Ishikawa (cell line): ENCODE data around the gene ARMH4.

ENCODE experiments used
- CEBPB ChIP-seq: IDR thresholded peaks from 2 replicates; pipeline ENCODE4 v1.6.1; 2012
- CREB1 ChIP-seq: IDR thresholded peaks from 2 replicates; pipeline ENCODE4 v1.6.1; 2012; ENCODE audit warnings: low read depth
- EGR1 ChIP-seq: IDR thresholded peaks from 2 replicates; pipeline ENCODE4 v1.6.1; 2012
- EP300 ChIP-seq: IDR thresholded peaks from 2 replicates; pipeline ENCODE4 v1.6.1; 2012; ENCODE audit warnings: borderline replicate concordance
- FOXM1 ChIP-seq: IDR thresholded peaks from 2 replicates; pipeline ENCODE4 v1.6.1; 2012; ENCODE audit warnings: low read depth, borderline replicate concordance
- NFIC ChIP-seq: IDR thresholded peaks from 2 replicates; pipeline ENCODE4 v1.6.1; 2012
- RAD21 ChIP-seq: IDR thresholded peaks from 2 replicates; pipeline ENCODE4 v1.6.1; 2012; ENCODE audit warnings: low read depth
- TAF1 ChIP-seq: IDR thresholded peaks from 2 replicates; pipeline ENCODE4 v1.6.1; 2012; ENCODE audit warnings: low read depth, mild to moderate bottlenecking
- TCF12 ChIP-seq: IDR thresholded peaks from 2 replicates; pipeline ENCODE4 v1.6.1; 2012; ENCODE audit warnings: low read depth
- TEAD4 ChIP-seq: IDR thresholded peaks from 2 replicates; pipeline ENCODE4 v1.6.1; 2012
- YY1 ChIP-seq: IDR thresholded peaks from 2 replicates; pipeline ENCODE4 v1.6.1; 2012; ENCODE audit warnings: low read depth
- ZBTB7A ChIP-seq: IDR thresholded peaks from 2 replicates; pipeline ENCODE4 v1.6.1; 2012; ENCODE audit warnings: low read depth
- TF ChIP-seq, protein P1 (sequence below): IDR thresholded peaks from 2 replicates; pipeline ENCODE4 v1.6.1; 2012
- TF ChIP-seq, protein P2 (sequence below): IDR thresholded peaks from 2 replicates; pipeline ENCODE4 v1.6.1; 2012
- TF ChIP-seq, protein P3 (sequence below): IDR thresholded peaks from 2 replicates; pipeline ENCODE4 v1.6.1; 2012; ENCODE audit warnings: low read depth, mild to moderate bottlenecking

ARMH4 gene

DNA sequence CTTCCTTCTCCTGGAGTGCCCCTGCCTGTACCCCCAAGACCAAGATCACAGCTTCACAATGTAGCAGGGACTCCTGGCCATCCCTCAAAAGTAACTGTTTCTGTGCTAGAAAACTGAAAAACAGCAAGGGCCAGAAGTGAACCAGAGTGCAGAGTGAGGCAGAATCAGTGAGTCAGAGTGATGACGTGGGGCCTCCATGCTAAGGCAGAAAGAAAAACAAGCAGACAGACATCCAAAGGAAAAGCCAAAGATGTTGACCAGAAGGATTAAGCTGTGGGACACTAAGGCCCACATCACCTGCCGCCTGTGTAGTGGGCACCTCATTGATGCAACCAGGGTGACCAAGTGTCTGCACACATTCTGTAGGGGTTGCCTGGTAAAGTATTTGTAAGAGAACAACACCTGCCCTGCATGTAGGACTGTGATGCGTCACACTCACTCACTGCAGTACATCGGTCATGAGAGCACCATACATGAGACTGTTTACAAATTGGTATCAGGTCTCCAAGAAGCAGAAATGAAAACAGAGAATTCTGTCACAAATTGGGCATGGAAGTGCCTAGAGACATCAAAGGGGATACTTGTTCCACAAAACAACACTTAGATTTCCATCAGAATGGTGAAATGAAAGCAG is 51.2 kb downstream of the ARMH4 start:
- TF ChIP-seq, protein P1, sequence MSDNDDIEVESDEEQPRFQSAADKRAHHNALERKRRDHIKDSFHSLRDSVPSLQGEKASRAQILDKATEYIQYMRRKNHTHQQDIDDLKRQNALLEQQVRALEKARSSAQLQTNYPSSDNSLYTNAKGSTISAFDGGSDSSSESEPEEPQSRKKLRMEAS, result no peak
- TF ChIP-seq EP300, result no peak
- TF ChIP-seq, protein P2, sequence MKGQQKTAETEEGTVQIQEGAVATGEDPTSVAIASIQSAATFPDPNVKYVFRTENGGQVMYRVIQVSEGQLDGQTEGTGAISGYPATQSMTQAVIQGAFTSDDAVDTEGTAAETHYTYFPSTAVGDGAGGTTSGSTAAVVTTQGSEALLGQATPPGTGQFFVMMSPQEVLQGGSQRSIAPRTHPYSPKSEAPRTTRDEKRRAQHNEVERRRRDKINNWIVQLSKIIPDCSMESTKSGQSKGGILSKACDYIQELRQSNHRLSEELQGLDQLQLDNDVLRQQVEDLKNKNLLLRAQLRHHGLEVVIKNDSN, result no peak
- no peak for TF ChIP-seq EGR1
- no peak for TF ChIP-seq TEAD4
- TF ChIP-seq TCF12, result no peak
- no peak for TF ChIP-seq YY1
- TF ChIP-seq NFIC, result no peak
- TF ChIP-seq, protein P3, sequence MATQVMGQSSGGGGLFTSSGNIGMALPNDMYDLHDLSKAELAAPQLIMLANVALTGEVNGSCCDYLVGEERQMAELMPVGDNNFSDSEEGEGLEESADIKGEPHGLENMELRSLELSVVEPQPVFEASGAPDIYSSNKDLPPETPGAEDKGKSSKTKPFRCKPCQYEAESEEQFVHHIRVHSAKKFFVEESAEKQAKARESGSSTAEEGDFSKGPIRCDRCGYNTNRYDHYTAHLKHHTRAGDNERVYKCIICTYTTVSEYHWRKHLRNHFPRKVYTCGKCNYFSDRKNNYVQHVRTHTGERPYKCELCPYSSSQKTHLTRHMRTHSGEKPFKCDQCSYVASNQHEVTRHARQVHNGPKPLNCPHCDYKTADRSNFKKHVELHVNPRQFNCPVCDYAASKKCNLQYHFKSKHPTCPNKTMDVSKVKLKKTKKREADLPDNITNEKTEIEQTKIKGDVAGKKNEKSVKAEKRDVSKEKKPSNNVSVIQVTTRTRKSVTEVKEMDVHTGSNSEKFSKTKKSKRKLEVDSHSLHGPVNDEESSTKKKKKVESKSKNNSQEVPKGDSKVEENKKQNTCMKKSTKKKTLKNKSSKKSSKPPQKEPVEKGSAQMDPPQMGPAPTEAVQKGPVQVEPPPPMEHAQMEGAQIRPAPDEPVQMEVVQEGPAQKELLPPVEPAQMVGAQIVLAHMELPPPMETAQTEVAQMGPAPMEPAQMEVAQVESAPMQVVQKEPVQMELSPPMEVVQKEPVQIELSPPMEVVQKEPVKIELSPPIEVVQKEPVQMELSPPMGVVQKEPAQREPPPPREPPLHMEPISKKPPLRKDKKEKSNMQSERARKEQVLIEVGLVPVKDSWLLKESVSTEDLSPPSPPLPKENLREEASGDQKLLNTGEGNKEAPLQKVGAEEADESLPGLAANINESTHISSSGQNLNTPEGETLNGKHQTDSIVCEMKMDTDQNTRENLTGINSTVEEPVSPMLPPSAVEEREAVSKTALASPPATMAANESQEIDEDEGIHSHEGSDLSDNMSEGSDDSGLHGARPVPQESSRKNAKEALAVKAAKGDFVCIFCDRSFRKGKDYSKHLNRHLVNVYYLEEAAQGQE, result no peak
- no peak for TF ChIP-seq FOXM1
- no peak for TF ChIP-seq CEBPB
- no peak for TF ChIP-seq ZBTB7A
- TF ChIP-seq RAD21, result no peak
- TF ChIP-seq CREB1, result no peak
- no peak for TF ChIP-seq TAF1

DNA sequence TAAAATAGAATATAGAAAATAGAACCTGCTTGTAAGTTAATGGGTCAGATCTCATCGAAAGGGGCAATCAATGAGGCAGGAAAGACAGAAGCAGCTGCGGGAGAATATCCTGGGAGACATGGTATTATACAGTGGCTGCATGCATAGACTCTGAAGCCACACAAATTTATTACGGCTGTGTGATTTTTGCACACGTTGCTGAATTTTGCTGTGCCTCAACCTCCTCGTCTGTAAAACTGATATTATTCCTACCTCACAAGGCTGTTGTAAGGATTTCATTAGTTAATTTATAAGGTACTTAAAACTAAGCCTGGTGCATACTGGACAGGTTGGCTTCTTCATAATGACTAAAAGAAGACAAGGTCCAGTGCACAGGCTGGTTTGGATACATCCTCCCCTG is 52.3 kb downstream of the ARMH4 start:
- no peak for TF ChIP-seq EP300
- TF ChIP-seq, protein P1, result no peak
- TF ChIP-seq CREB1, result no peak

DNA sequence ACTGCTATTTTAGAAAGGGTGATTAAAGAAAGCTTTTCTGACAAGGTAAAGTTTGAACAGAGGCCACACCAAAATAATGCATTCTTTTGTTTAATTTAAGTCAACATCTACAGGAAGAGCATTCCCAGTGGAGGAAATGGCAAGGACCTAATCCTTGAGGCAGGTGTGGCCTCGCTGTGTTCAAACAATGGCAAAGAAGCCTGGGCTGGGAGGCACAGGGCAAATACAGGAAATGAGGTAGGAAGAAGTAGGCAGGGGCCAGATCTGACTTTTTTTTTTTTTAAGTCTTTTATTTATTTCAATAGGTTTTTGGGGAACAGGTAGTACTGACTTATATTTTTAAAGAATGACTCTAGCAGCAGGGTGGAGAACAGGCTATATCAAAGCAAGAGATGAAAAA is 53.5 kb downstream of the ARMH4 start:
- TF ChIP-seq, protein P2, result no peak
- TF ChIP-seq EGR1 (no peak), YY1 (no peak), EP300 (no peak), ZBTB7A (no peak), CEBPB (no peak), TCF12 (no peak)

DNA sequence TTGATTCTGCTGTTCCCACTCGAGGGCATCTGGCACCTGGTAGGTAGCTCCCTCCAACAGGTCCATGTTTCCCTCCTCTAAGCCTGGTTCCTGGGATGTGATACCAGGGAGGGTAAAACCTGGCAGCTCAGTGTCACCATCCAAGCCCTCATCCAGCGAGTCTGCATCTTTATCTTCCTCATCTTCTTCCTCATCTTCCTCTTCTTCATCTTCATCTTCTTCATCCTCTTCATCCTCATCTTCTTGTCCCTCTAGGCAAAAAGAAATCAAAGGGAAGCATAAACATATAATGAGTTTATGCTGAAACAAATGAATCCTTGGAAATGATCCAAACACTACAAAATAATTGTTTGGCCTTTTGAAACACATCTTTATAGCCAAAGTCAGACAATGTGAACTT is 55.3 kb downstream of the ARMH4 start:
- TF ChIP-seq FOXM1 (no peak), NFIC (no peak), RAD21 (no peak), CREB1 (no peak), ZBTB7A (no peak), YY1 (no peak), EGR1 (no peak), TEAD4 (no peak), TCF12 (no peak), TAF1 (no peak), EP300 (no peak), CEBPB (no peak)
- TF ChIP-seq, protein P1, result no peak
- TF ChIP-seq, protein P2, result no peak
- TF ChIP-seq, protein P3, result no peak

DNA sequence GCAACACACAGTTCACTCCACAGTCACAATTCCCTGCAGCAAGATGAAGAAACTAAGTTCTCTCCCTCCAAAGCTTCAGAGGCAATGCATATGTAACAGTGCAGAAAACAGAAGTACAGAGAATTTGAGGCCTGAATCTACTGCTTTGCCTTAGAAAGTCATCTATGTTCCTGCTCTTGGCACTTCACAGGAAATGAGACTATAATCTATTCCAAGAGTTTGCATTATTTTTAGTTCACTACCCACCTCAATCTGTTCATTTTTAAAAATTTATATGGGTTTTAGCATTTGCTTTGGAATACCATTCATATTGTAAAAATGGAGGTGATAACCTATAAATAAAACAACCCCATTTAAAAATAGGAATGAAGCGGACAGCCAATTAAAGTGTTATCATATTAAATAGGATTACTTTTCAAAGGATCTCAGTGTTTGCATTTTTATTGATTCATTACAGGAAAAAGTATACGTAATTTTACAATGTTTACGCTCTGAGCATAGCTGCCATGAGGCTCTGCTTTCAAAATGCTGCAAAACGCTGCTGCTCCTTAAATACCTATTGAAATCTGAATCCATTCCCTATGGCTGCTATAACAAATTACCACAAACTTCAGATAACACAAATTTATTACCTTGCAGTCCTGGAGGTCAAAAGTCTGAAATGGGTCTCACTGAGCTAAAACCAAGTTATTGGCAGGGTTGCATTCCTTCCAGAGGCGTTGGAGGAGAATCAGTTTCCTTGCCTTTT is 60.0 kb downstream of the ARMH4 start:
- no peak for TF ChIP-seq ZBTB7A
- TF ChIP-seq, protein P1, result no peak
- no peak for TF ChIP-seq TEAD4
- TF ChIP-seq NFIC, result no peak
- no peak for TF ChIP-seq CREB1
- TF ChIP-seq EGR1, result no peak
- no peak for TF ChIP-seq EP300
- no peak for TF ChIP-seq RAD21
- TF ChIP-seq TAF1, result no peak
- TF ChIP-seq, protein P3, result no peak
